NCI-H2107 treated with DMSO at 0.1 percent for 48 hours (cell line): Measurements from ENCODE around the gene NPY.
"Not testable (repeated sequence)": the region's sequence is repeated elsewhere in the genome, so short reads cannot be mapped to it uniquely, and the experiment has no call there.

Experiments
- DNase-seq: peaks from one replicate; lab custom pipeline; 2025; ENCODE audit not compliant: unreplicated experiment; lab: John Stamatoyannopoulos, UW

The NPY gene

GRCh38 chr7:24283897-24284698 lies at the start of gene NPY:
TSS of gene NPY (plus strand) at chr7:24284190. CDS start at chr7:24285241, 1,051 bp downstream.
- DNase-seq = no peak

- no peak for DNase-seq
Observed at GRCh38 chr7:24239260-24239659, 44.7 kb upstream of the NPY start.

GRCh38 chr7:24241206-24241605 lies 42.8 kb upstream of the NPY start:
- no peak for DNase-seq

- DNase-seq = no peak
Observed at GRCh38 chr7:24244554-24244953, 39.4 kb upstream of the NPY start.

GRCh38 chr7:24245362-24245761 lies 38.6 kb upstream of the NPY start:
- DNase-seq = no peak

- no peak for DNase-seq
Observed at GRCh38 chr7:24249266-24249665, 34.7 kb upstream of the NPY start.

- DNase-seq = no peak
Observed at GRCh38 chr7:24251568-24251967, 32.4 kb upstream of the NPY start.

GRCh38 chr7:24255139-24255538 lies 28.9 kb upstream of the NPY start:
- no peak for DNase-seq

- DNase-seq = not testable (repeated sequence)
Observed at GRCh38 chr7:24258324-24258723, 25.7 kb upstream of the NPY start.

- no peak for DNase-seq
Observed at GRCh38 chr7:24271938-24272337, 12.1 kb upstream of the NPY start.

- no peak for DNase-seq
Observed at GRCh38 chr7:24279512-24279911, 4.5 kb upstream of the NPY start.

- no peak for DNase-seq
Observed at GRCh38 chr7:24283554-24283896, 465 bp upstream of the NPY start.

- DNase-seq = no peak
Observed at GRCh38 chr7:24284699-24285506, 913 bp downstream of the NPY start.

- DNase-seq = peak; percentile 66
Observed at GRCh38 chr7:24290004-24290641, 6.1 kb downstream of the NPY start.

GRCh38 chr7:24291271-24291670 lies 7.3 kb downstream of the NPY start:
- DNase-seq = no peak

- no peak for DNase-seq
Observed at GRCh38 chr7:24297362-24297761, 13.4 kb downstream of the NPY start.

- DNase-seq = no peak
Observed at GRCh38 chr7:24298696-24299095, 14.7 kb downstream of the NPY start.

- DNase-seq = no peak
Observed at GRCh38 chr7:24299192-24299591, 15.2 kb downstream of the NPY start.

- no peak for DNase-seq
Observed at GRCh38 chr7:24301703-24302102, 17.7 kb downstream of the NPY start.

- DNase-seq = peak; percentile 71
Observed at GRCh38 chr7:24304494-24305095, 20.6 kb downstream of the NPY start.

- DNase-seq = no peak
Observed at GRCh38 chr7:24307326-24307725, 23.3 kb downstream of the NPY start.
